CD4-positive, alpha-beta T cell treated with Interleukin-10 for 1 hour (primary cell): Measurements from ENCODE around the gene GFRA1.

ENCODE experiments used
- DNase-seq: peaks from one replicate; pipeline ENCODE4 v3.0.0-alpha.2; 2020

Gene GFRA1

GRCh38 chr10:116014871-116015582, 258.0 kb downstream of the GFRA1 start:
- no peak for DNase-seq

- DNase-seq, result no peak
Observed at GRCh38 chr10:116014326-116014725, 258.7 kb downstream of the GFRA1 start.

- no peak for DNase-seq
Observed at GRCh38 chr10:116011929-116012328, 261.1 kb downstream of the GFRA1 start.

DNA sequence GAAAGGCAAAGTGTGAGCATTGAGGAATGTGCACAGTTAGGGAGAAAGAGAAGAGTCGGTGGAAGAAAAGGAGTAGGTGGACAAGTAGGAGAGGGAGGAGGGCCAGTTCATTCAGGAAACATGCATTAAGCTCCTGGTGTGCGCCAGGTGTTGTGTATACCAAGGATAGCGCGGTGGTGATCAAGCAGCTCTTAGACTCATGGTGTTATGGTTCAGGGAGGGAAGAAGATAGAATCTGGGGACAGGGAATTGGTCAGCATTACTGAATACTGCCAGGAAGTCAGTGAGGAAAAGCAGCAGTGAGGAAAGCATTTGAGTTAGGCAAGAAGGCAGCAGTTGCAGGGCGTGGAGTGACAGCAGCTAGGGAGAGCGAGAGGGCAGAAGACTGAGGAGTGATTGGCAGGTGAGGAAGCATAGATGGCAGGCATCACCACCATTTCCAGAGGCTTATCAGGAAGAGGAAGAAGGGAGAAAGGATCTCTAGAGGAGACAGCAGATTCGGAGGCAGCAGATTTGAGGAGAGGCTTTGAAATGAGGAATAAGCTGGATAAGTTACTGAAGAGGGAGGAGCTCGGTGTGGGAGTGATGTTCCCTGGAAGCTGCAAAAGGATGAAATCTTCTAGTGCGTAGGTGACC, 265.6 kb downstream of the GFRA1 start:
- DNase-seq, result no peak
